HG02678 (cell line): Measurements from ENCODE around the gene CORO2A.
"Not testable (repeated sequence)": the region's sequence is repeated elsewhere in the genome, so short reads cannot be mapped to it uniquely, and the experiment has no call there.

ENCODE experiments used
- ATAC-seq: cut with Tn5 transposase; IDR thresholded peaks from one replicate; pipeline ENCODE4 v1.9.1; 2021; ENCODE audit warnings: mild to moderate bottlenecking, moderate library complexity; ENCODE audit not compliant: unreplicated experiment

CORO2A gene

GRCh38 chr9:98142925-98143481 lies 49.4 kb downstream of the CORO2A start:
- no peak for ATAC-seq

GRCh38 chr9:98142182-98142907 lies 50.1 kb downstream of the CORO2A start:
- ATAC-seq: no peak

GRCh38 chr9:98140503-98140902 lies 51.9 kb downstream of the CORO2A start:
- ATAC-seq: no peak

- ATAC-seq: no peak
Measured at GRCh38 chr9:98136489-98136888, 55.9 kb downstream of the CORO2A start.

- no peak for ATAC-seq
Measured at GRCh38 chr9:98135938-98136337, 56.5 kb downstream of the CORO2A start.

GRCh38 chr9:98135558-98135934 lies 56.9 kb downstream of the CORO2A start:
- ATAC-seq: no peak

- no peak for ATAC-seq
Measured at GRCh38 chr9:98134702-98135557, 57.5 kb downstream of the CORO2A start.

GRCh38 chr9:98132806-98133631 lies 59.4 kb downstream of the CORO2A start:
- no peak for ATAC-seq

- ATAC-seq: no peak
Measured at GRCh38 chr9:98132158-98132557, 60.3 kb downstream of the CORO2A start.

- ATAC-seq: no peak
Measured at GRCh38 chr9:98130576-98131228, 61.7 kb downstream of the CORO2A start.

GRCh38 chr9:98130060-98130459 lies 62.4 kb downstream of the CORO2A start:
- ATAC-seq: not testable (repeated sequence)

- ATAC-seq: no peak
Measured at GRCh38 chr9:98129451-98129881, 63.0 kb downstream of the CORO2A start.

- no peak for ATAC-seq
Measured at GRCh38 chr9:98128316-98128715, 64.1 kb downstream of the CORO2A start.

- ATAC-seq: no peak
Measured at GRCh38 chr9:98127226-98127625, 65.2 kb downstream of the CORO2A start.

- no peak for ATAC-seq
Measured at GRCh38 chr9:98124637-98125426, 67.6 kb downstream of the CORO2A start.

GRCh38 chr9:98124091-98124490 lies 68.3 kb downstream of the CORO2A start:
- ATAC-seq: not testable (repeated sequence)

- no peak for ATAC-seq
Measured at GRCh38 chr9:98121058-98121457, 71.4 kb downstream of the CORO2A start.

- ATAC-seq: no peak
Measured at GRCh38 chr9:98120476-98120875, 72.0 kb downstream of the CORO2A start.
